Measurements from ENCODE around the gene TMEM89. TPM values are rescaled to one million over a fixed set of nuclear protein-coding genes. Genes with fewer than 3 reads are reported as not detected.

TMEM89 gene, protein sequence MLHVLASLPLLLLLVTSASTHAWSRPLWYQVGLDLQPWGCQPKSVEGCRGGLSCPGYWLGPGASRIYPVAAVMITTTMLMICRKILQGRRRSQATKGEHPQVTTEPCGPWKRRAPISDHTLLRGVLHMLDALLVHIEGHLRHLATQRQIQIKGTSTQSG
- not detected in 2 replicates for total RNA-seq

DNA sequence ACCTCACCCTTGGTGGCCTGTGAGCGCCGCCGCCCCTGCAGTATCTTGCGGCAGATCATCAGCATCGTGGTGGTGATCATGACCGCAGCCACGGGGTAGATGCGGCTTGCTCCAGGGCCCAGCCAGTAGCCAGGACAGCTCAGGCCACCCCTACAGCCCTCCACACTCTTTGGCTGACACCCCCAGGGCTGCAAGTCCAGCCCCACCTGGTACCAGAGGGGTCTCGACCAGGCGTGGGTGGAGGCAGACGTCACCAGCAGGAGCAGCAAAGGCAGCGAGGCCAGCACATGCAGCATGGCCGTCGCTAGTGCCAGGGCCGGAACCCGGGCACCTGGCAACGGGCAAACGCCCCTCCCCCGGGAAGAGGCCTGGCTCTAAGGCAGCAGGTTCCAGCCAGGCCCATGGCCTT lies at the start of gene TMEM89:
TMEM89 (minus strand) TSS at position 309 of the 409 bp plus-strand sequence; CDS start at position 296, 13 bp downstream.

DNA sequence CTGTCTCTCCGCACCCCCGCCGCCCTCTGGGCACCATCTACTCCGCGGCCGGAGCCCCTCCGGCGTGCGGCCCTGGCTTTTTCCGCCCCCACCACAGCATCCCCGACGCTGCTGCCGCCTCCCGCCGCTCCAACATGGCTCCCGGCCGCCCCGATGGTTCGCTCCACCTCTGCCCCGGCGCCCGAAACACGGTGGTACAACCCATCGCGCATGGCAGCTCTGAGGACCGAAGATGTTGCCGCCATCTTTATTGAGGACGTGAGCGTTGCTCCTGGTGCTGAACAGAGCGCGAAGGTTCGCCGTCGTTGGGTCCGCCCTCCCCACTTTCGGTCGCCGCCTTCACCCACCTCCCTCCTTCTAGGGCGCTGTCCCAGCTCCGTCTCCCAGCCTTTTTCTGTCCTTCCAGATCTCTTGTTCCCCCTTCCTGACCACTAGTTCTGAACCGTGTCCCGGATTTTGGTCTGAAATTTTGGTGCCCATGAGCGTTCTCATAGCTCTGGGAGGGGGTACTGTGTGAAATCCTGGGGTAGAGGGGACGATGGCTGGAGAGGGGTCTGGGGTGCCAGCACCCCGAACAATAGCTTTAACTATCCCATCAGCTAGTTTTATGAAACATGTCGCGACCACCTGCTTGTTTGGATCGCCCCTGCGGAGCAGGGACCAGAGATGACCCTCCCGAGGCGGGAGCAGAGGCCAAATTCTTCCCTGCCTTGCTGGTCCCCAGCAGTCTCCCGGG lies 41.4 kb upstream of the TMEM89 start, which contains the start of gene CELSR3:
CELSR3 (minus strand) TSS at position 134 of the 736 bp plus-strand sequence. CDS start 252 bp downstream, outside the sequence.

DNA sequence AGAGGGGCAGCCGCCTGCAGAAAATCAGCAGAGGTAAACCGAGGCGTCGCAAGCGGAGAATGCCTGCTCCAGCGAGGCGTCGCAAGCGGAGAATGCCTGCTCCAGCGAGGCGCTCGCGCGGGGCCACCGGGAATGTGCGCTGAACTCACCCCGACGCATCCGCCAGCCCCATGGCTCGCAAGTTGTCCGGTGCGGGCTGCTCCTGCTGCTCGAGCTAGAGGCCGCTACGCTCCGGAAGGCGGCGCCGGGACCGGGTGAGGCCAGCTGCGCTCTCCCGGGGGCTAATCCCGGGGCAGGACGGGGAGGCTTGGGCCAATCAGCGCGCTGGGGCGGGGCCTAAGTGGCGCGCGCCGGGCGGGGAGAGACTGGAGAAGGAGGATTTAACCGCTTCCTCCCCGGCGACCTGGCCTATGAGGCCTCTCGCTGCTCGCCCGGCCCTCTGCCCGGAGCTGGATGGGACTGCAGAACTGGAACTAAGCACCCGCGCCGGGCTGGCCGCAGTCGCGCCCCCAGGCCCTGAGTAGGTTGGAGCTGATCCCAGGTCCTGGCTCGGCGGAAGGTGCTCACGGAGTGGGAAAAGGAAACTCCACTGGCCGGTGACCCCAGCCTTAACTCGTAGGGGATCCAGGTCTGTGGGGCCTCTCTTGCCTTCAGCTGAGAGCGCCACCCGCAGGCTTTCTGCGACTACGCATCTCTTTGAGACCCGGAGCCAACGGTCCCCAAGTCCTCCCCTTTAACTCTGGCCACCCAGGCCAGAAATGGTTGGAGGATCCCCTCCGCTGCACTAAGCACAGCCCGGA lies 13.9 kb upstream of the TMEM89 start, which contains the start of gene SLC26A6:
SLC26A6 (minus strand) TSS at position 240 of the 800 bp plus-strand sequence; CDS start at position 172, 68 bp downstream.

DNA sequence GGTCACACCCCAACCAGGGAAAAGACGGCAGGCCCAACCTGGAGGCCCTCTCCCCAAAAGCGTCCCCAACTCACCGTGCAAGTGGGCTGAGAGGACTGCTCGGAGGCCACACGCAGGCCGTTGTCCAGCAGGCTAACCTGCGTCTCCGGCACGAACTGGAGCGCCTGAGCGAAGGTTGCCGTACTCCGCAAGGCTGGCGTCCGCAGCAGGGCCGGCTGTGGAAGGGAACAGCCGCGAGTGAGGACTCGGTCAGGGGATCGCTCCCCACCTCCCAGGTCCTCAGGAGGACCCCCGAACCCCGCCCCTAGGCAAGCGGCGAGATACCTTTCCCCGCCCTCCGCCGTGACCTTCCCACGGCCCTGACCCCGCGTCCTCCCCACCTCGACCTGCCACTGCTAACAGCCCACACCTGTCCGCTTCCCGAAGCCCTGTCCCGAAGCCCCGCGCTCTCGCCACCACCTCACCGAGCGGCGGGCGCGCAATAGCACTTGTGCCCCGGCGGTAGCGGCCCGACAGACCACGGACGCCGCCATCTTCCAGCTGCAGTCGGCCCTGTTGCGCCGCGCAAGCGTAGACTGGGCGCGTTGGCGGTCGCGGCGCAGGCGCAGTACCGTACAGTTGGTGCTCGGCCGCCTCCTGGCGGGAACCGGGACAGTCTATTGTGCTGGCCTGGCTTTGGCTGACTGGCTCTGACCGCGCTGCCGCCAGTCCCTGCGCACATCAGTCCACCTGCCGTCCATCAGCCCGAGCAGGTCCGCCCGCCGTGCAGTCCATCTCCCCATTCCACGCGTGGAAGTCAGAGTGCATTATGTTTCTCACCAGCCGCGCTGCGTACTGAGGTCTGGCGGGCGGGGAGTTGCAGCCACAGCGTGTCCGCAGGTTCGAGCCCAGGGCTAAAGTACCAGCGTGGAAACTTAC lies 12.2 kb downstream of the TMEM89 start, which contains the start of gene UQCRC1:
UQCRC1 (minus strand) TSS at position 559 of the 918 bp plus-strand sequence; CDS start at position 533, 26 bp downstream.

DNA sequence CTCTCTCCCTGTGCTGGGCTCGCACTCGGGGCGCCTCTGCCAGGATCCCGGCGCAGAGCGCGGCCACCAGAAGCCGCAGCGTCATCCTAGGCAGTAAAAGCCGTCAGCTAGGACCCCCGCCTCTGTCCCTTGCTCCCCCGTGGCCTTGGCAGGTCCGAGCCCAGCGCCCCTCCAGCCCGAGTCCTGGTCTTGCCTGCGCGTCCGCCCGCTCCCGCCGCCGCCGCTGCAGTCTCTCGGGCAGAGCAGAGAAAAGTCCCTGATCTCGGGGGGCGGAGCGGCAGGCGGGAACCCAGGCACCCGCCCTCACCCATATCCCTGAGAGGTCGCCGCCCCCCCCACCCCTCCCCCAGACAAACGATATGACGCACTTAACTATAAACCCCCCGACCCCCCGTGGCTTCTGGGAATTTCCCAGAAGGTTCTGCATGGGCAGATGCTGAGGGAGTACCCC lies 26.5 kb downstream of the TMEM89 start, which contains the start of gene COL7A1:
COL7A1 (minus strand) TSS at position 255 of the 451 bp plus-strand sequence; CDS start at position 85, 170 bp downstream.

Other genes with a start within 250 kb of the TMEM89 start
- not detected in 2 replicates for gene FBXW12, start 249.6 kb downstream of the TMEM89 start, total RNA-seq
- gene PLXNB1, start 191.7 kb downstream of the TMEM89 start, total RNA-seq: 23.3 and 32.1 TPM in 2 replicates
- 17.0 and 18.9 TPM in 2 replicates for gene CCDC51, start 181.7 kb downstream of the TMEM89 start, total RNA-seq
- 317 and 443 TPM in 2 replicates for gene TMA7, start 181.5 kb downstream of the TMEM89 start, total RNA-seq
- gene ATRIP, start 175.0 kb downstream of the TMEM89 start, total RNA-seq: 8.1 and 9.4 TPM in 2 replicates
- gene SHISA5, start 117.6 kb downstream of the TMEM89 start, total RNA-seq: 157 and 171 TPM in 2 replicates
- gene PFKFB4, start 65.0 kb downstream of the TMEM89 start, total RNA-seq: 8.9 and 12.3 TPM in 2 replicates
- 1.7 and 1.9 TPM in 2 replicates for gene UCN2, start 58.0 kb downstream of the TMEM89 start, total RNA-seq
- 22.1 and 29.3 TPM in 2 replicates for gene COL7A1, start 26.4 kb downstream of the TMEM89 start, total RNA-seq
- 311 and 400 TPM in 2 replicates for gene UQCRC1, start 12.1 kb downstream of the TMEM89 start, total RNA-seq
- gene SLC26A6, start 13.7 kb upstream of the TMEM89 start, total RNA-seq: 27.2 and 35.1 TPM in 2 replicates
- gene CELSR3, start 41.1 kb upstream of the TMEM89 start, total RNA-seq: 1.3 and 2.7 TPM in 2 replicates
- 19.8 and 25.9 TPM in 2 replicates for gene NCKIPSD, start 64.1 kb upstream of the TMEM89 start, total RNA-seq
- gene IP6K2, start 95.5 kb upstream of the TMEM89 start, total RNA-seq: 70.3 and 83.2 TPM in 2 replicates
- gene PRKAR2A, start 226.1 kb upstream of the TMEM89 start, total RNA-seq: 18.7 and 20.1 TPM in 2 replicates